ENCODE data around the gene KRT4.
"Not testable (repeated sequence)": the region's sequence is repeated elsewhere in the genome, so short reads cannot be mapped to it uniquely, and the experiment has no call there.

KRT4 gene

DNA sequence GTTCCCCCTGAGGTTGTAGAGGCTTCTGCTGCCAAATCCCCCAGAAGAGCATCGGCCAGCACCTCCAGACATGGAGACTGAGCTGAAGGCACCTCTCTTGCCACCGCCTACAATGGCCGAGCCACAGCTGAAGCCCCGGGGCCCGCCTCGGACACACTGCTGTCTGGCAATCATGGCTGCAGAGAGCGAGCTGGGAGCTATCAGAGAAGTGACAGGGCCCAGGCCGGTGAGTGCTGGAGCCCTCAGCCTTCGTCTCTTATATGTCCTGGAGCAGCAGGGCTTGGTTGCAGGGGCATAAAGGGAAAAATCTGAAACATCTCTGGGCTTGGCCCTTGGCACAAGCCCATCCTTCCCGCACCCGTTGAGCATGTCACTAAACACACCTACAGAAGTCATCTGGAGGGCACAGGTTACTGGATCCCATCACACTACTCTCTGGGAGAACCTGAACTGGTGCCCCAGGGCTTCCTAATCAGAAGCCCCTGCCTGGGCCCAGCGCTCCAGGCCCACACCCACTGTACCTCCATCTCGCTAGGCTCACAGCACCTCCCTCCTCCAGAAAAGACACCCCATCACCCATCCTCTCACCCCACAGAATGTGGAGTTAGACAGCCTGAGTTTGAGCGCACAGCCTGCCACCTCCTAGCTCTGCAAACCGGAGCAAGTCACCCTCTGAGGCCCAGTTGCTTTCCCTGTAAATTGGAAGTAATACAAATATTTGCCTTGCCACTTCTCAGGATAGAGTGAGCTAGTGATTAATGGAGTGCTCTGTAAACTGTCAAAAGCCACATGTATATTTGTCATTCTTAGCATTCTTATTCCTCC is at the start of gene KRT4:
Gene KRT4, minus strand, starts transcription at position 232 of the 825 bp plus-strand sequence. Its CDS starts 58 bp downstream, at position 174.
- peak; percentile 32 for DNase-seq (ENCODE audit: low spot score)

DNA sequence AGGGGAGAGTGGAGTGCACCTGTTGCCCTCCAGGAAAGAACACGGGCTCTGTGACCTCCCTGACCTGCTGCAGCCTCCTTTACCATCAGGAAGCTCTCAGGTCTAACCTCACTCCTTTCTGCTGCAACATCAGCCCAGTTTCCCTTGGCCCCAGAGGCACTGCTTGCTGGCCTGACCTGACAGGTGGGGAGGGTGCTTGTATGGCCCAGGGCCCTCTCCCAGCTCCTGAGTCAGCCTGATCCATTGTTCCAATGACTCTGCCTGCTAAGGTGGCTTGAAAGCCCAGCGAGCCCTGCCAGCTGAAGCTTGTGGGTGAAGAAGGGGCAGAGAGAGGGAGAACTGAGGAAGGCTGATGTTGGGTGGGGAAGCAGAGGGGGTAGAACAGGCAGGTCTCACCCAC is 48.1 kb upstream of the KRT4 start:
- no peak for DNase-seq (ENCODE audit: low spot score)

DNA sequence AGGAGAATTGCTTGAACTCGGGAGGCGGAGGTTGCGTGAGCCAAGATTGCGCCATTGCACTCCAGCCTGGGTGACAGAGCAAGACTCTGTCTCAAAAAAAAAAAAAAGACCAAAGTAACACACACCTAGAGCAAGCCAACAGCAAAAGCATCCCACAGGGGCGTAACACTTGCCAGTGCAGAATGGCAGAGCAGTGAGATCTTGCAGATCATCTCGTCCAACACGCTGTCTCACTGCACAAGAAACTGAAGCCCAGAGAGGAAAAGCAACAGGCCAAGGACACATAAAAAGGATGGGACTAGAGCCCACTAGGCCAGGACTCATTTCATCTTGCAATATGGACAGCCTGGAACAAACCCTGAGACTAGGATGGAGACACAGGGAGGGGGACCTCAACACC is 47.6 kb upstream of the KRT4 start:
- DNase-seq (ENCODE audit: low spot score), result no peak

- peak; percentile 52 for DNase-seq (ENCODE audit: low spot score)
These were observed 46.3 kb upstream of the KRT4 start for GRCh38 chr12:52860102-52860823.

GRCh38 chr12:52857500-52857899 is 43.6 kb upstream of the KRT4 start:
- no peak for DNase-seq (ENCODE audit: low spot score)

GRCh38 chr12:52856787-52857186 is 42.9 kb upstream of the KRT4 start:
- no peak for DNase-seq (ENCODE audit: low spot score)

DNA sequence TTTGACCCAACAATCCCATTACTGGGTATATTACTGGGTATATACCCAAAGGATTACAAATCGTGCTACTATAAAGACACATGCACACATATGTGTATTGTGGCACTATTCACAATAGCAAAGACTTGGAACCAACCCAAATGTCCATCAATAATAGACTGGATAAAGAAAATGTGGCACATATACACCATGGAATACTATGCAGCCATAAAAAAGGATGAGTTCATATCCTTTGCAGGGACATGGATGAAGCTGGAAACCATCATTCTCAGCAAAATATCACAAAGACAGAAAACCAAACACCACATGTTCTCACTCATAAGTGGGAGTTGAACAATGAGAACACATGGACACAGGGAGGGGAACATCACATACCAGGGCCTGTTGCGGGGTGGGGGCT is 42.2 kb upstream of the KRT4 start:
- not testable (repeated sequence) for DNase-seq (ENCODE audit: low spot score)

GRCh38 chr12:52851787-52852186 is 37.9 kb upstream of the KRT4 start:
- no peak for DNase-seq (ENCODE audit: low spot score)

GRCh38 chr12:52850681-52851080 is 36.8 kb upstream of the KRT4 start:
- no peak for DNase-seq (ENCODE audit: low spot score)

DNA sequence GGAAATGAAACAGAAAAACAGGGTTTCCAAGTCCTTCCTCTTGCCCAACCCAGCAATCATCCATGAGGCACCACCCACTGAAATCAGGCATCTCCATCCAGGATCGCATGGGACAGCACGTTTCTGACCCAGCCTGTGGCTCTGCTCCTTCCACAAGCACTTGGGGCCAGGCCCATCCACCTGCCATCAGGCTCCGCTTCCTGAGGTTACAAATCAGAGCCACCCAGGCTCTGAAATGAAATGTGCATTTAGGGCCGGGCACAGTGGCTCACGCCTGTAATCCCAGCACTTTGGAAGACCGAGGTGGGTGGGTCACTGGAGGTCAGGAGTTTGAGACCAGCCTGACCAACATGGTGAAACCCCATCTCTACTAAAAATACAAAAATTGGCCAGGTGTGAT is 35.6 kb upstream of the KRT4 start:
- DNase-seq (ENCODE audit: low spot score), result no peak

DNA sequence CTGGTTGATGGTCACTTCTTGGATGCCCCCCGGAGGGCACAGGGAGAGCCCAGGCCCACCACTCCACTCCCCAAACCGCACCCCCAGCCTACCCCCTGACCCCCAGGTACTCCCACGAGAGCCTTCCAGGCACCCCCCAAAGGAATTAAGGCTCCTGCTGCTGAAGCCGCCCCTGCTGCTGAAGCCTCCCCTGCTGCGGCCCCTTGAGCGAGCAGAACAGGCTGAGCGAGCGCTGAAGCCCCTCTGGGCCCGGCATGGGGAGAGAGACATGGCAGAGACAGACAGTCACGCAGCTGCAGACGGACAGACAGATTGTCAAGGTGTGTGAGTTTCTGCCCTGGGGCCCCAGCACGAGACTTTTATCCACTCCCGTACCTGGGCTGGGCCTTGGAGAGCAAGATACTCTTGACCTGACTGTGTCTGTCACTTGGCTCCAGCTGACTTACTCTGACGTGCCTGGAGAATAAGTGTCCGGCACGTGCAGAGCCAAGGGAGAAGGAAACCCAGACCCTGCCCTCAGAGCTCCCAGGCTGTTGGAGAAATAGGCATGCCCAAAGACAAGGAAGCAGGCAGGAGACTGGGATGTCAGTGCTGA is 34.8 kb upstream of the KRT4 start, which contains the start of gene KRT78:
Gene KRT78, minus strand, starts transcription at position 334 of the 595 bp plus-strand sequence. Its CDS starts 64 bp downstream, at position 270.
- no peak for DNase-seq (ENCODE audit: low spot score)

DNA sequence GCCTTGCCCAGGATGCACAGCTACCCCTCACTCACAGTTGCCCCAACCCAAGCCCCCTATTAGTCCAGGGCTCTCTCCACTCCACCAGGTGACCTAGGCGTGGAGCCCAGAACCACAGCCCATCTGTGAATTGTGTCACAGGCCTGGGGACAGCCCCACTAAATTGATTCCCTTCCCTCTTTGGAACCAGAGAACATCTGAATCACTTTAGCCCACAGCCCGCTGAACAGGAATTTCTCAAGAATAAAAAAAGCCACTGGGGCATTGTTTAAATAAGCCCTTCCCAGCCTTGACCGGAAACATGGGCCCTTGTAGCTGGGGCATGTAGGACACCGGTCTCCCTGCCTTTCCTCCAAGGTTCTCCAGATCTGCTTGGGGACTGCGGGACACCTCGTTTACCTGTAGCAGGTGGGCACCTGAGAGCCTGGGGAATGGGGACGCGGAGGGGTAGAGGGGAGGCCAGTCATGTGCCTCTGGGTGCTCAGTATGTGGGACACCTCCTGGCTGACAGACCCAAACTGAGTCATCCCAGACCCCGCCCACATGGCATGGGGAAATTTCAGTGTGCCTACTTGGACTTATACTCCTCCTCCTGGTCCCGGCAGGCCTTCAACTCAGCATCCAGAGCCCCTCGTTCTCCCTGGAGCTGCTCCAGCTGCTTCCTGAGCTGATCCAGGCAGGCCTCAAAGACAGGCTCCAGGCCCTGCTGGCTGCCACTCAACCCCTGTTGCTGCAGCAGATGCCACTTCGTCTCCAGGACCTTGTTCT is 33.6 kb upstream of the KRT4 start:
- no peak for DNase-seq (ENCODE audit: low spot score)

DNA sequence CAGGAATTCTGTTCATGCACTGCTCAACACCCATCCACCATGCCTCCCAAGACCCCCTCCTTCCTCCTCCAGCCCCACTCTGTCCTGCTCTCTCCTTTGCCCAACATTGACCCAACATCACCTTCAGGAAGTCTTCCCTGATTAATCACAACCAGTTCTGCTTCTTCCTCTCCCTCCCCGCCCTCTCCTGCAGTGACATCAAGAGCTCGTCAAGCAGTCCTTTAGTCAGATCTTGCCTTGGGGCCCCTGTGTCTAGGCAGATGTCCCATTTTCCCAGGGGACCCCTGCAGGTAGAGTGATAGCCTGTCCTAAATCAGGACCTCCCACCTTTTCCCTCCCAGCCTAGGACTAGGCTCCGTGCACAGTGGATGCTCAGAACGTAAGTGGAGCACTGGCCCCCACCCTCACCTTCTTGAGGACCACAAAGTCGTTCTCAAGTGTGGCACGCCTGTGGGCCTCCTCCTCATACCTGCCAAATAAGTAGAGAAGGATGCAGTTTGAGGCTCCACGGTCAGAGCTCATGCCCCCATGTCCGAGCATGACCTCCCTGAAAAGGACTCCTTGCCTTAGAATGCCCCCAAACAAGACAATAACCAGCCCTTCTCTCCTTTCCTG is 32.5 kb upstream of the KRT4 start:
- DNase-seq (ENCODE audit: low spot score), result no peak

- DNase-seq (ENCODE audit: low spot score), result no peak
These were observed 32.0 kb upstream of the KRT4 start for GRCh38 chr12:52845946-52846345.

DNA sequence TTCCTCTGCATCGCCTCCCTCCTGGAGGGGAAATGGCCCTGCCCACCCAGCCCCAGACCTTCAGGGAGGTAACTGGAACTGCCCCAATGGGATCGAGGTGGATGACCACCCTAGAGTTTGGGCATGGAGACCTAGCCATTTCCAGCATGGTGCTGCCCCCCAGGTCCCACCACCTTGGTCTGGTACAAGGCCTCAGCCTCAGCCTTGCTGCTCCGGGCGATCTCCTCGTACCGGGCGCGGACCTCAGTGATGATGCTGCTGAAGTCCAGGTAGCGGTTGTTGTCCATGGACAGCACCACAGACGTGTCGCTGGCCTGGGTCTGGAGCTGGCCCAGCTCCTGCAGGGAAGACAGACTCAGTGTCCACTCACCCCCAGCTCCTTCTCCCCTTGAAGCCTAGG is 30.5 kb upstream of the KRT4 start:
- no peak for DNase-seq (ENCODE audit: low spot score)

DNA sequence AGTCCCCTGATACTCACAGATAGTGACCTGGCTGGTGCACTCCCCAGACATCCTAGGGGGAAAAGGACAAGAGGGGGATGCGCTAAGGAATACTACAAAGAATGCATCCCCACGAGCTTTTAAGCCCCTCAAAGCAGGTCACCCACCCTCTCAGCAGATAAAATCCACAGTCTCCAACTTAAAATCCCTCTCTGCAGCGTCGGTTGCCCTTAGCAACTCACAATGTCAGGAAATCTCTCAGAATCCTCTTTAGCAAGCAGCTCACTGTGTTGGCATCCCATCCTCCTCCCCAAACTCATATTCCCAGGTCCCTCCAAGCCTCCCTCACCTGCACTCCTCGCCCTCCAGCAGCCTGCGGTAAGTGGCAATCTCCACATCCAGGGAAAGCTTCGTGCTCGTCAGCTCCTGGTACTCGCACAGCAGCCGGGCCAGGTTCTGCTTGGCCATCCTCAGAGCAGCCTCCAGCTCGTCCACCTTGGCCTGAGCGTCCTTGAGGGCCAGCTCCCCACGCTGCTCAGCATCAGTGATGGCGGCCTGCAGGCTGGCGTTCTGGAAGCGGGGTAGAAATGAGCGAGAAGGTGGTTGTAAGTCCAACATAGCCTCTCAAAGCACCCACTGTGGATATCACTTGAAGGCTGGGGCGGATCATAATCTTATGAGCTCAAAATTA is 25.7 kb upstream of the KRT4 start:
- DNase-seq (ENCODE audit: low spot score), result no peak

GRCh38 chr12:52838609-52839435 is 24.9 kb upstream of the KRT4 start:
- no peak for DNase-seq (ENCODE audit: low spot score)

- DNase-seq (ENCODE audit: low spot score), result no peak
These were observed 24.1 kb upstream of the KRT4 start for GRCh38 chr12:52837781-52838608.

- DNase-seq (ENCODE audit: low spot score), result no peak
These were observed 23.5 kb upstream of the KRT4 start for GRCh38 chr12:52837413-52837741.
